Muscle layer of duodenum (tissue), 2 donors: ENCODE measurements around the gene PKIG.
A peak's percentile ranks its signal among the peaks of the same experiment; 100 is the strongest.
"Not testable (repeated sequence)": the region's sequence is repeated elsewhere in the genome, so short reads cannot be mapped to it uniquely, and the experiment has no call there.

Source experiments
- H3K27ac ChIP-seq: one replicate; pipeline ENCODE4 v1.7.0; 2013; ENCODE audit warnings: mild to moderate bottlenecking, low read length
- H3K27me3 ChIP-seq: one replicate; pipeline ENCODE4 v1.7.0; 2013; ENCODE audit warnings: low read depth, mild to moderate bottlenecking, control low read depth, low read length
- H3K36me3 ChIP-seq, 2 donors: one replicate each; pipeline ENCODE4 v1.7.0; 2013; ENCODE audit warnings: low read length in 2 of 2, control low read depth in 1 of 2, mild to moderate bottlenecking in 1 of 2; ENCODE audit not compliant: insufficient read depth in 2 of 2, control insufficient read depth in 1 of 2
- H3K4me1 ChIP-seq, 2 donors: one replicate each; pipeline ENCODE4 v1.7.0; 2013; ENCODE audit warnings: low read length in 2 of 2, mild to moderate bottlenecking in 2 of 2, control low read depth in 1 of 2, moderate library complexity in 1 of 2; ENCODE audit not compliant: insufficient read depth in 2 of 2, control insufficient read depth in 1 of 2
- H3K4me3 ChIP-seq, 2 donors: one replicate each; pipeline ENCODE4 v1.7.0; 2013; ENCODE audit warnings: low read length in 2 of 2, low read depth in 1 of 2, mild to moderate bottlenecking in 1 of 2
- H3K9me3 ChIP-seq, 2 donors: one replicate each; pipeline ENCODE4 v1.7.0; 2013; ENCODE audit warnings: low read length in 2 of 2, control low read depth in 1 of 2, mild to moderate bottlenecking in 1 of 2; ENCODE audit not compliant: control insufficient read depth in 1 of 2
- donor health status: healthy.

The PKIG gene

GRCh38 chr20:44552050-44552449 lies 30.3 kb upstream of the PKIG start:
- Histone ChIP-seq H3K36me3 (no peaks in the 10 kb centered on the region), H3K9me3 (no peaks in the 10 kb centered on the region), H3K27ac (peak overlapping the region; percentile 24), H3K27me3 (no peaks in the 10 kb centered on the region), H3K4me3 (no peak overlapping the region), H3K4me1 (peaks cover 4 to 31% of the 10 kb centered on the region in 2 donors)

- Histone ChIP-seq H3K27ac (peak overlapping the region; percentile 24), H3K27me3 (no peaks in the 10 kb centered on the region), H3K4me1 (peaks cover 4 to 31% of the 10 kb centered on the region in 2 donors)
Measured at GRCh38 chr20:44552568-44552949, 29.8 kb upstream of the PKIG start.

GRCh38 chr20:44552950-44553908 lies 29.1 kb upstream of the PKIG start:
- no peaks in the 10 kb centered on the region for H3K9me3 ChIP-seq
- peak overlapping the region in 1 of 2 donors; percentile 14 for H3K4me3 ChIP-seq
- H3K36me3 ChIP-seq, result no peaks in the 10 kb centered on the region
- H3K4me1 ChIP-seq, result peaks cover 4 to 29% of the 10 kb centered on the region in 2 donors
- H3K27ac ChIP-seq, result peak overlapping the region; percentile 76
- H3K27me3 ChIP-seq, result no peaks in the 10 kb centered on the region

More at GRCh38 chr20:44552568-44552949, 29.8 kb upstream of the PKIG start:
- no peaks in the 10 kb centered on the region for H3K36me3 ChIP-seq
- H3K9me3 ChIP-seq, result no peaks in the 10 kb centered on the region
- no peak overlapping the region for H3K4me3 ChIP-seq

GRCh38 chr20:44559302-44559701 lies 23.1 kb upstream of the PKIG start:
- Histone ChIP-seq H3K4me1 (peaks cover 0 to 12% of the 10 kb centered on the region in 2 donors), H3K27ac (no peak overlapping the region), H3K36me3 (no peaks in the 10 kb centered on the region), H3K27me3 (no peaks in the 10 kb centered on the region), H3K9me3 (no peaks in the 10 kb centered on the region), H3K4me3 (no peak overlapping the region)

- Histone ChIP-seq H3K9me3 (no peaks in the 10 kb centered on the region), H3K4me1 (peaks cover 0 to 8% of the 10 kb centered on the region in 2 donors), H3K36me3 (no peaks in the 10 kb centered on the region), H3K27me3 (no peaks in the 10 kb centered on the region), H3K27ac (no peak overlapping the region), H3K4me3 (no peak overlapping the region)
Measured at GRCh38 chr20:44560229-44560628, 22.1 kb upstream of the PKIG start.

- H3K36me3 ChIP-seq, H3K9me3 ChIP-seq, H3K4me3 ChIP-seq, H3K27me3 ChIP-seq, H3K27ac ChIP-seq, H3K4me1 ChIP-seq: not testable (repeated sequence)
Measured at GRCh38 chr20:44560818-44561217, 21.6 kb upstream of the PKIG start.

- Histone ChIP-seq H3K4me1 (peaks cover 0 to 8% of the 10 kb centered on the region in 2 donors), H3K9me3 (no peaks in the 10 kb centered on the region), H3K36me3 (no peaks in the 10 kb centered on the region), H3K27ac (no peak overlapping the region), H3K4me3 (no peak overlapping the region), H3K27me3 (no peaks in the 10 kb centered on the region)
Measured at GRCh38 chr20:44561876-44562275, 20.5 kb upstream of the PKIG start.

GRCh38 chr20:44566018-44566417 lies 16.4 kb upstream of the PKIG start:
- Histone ChIP-seq H3K27me3 (no peaks in the 10 kb centered on the region), H3K4me3 (no peak overlapping the region), H3K9me3 (no peaks in the 10 kb centered on the region), H3K4me1 (peaks cover 0 to 10% of the 10 kb centered on the region in 2 donors), H3K27ac (no peak overlapping the region), H3K36me3 (no peaks in the 10 kb centered on the region)

- H3K27ac ChIP-seq, result no peak overlapping the region
- peaks cover 0 to 10% of the 10 kb centered on the region in 2 donors for H3K4me1 ChIP-seq
- no peaks in the 10 kb centered on the region for H3K27me3 ChIP-seq
- H3K36me3 ChIP-seq, result no peaks in the 10 kb centered on the region
- H3K9me3 ChIP-seq, result no peaks in the 10 kb centered on the region
- no peak overlapping the region for H3K4me3 ChIP-seq
Measured at GRCh38 chr20:44566811-44567210, 15.6 kb upstream of the PKIG start.

- no peak overlapping the region for H3K4me3 ChIP-seq
- H3K4me1 ChIP-seq, result peaks cover 3 to 11% of the 10 kb centered on the region in 2 donors
- H3K27me3 ChIP-seq, result no peaks in the 10 kb centered on the region
Measured at GRCh38 chr20:44570367-44570766, 12.0 kb upstream of the PKIG start.

GRCh38 chr20:44571362-44571988 lies 10.9 kb upstream of the PKIG start:
- no peaks in the 10 kb centered on the region for H3K9me3 ChIP-seq
- peaks cover 0 to 6% of the 10 kb centered on the region in 2 donors for H3K36me3 ChIP-seq
- H3K27ac ChIP-seq, result peak overlapping the region; percentile 1
- H3K27me3 ChIP-seq, result no peaks in the 10 kb centered on the region
- no peak overlapping the region for H3K4me3 ChIP-seq
- peaks cover 3 to 11% of the 10 kb centered on the region in 2 donors for H3K4me1 ChIP-seq

More at GRCh38 chr20:44570367-44570766, 12.0 kb upstream of the PKIG start:
- peaks cover 0 to 6% of the 10 kb centered on the region in 2 donors for H3K36me3 ChIP-seq
- H3K27ac ChIP-seq, result no peak overlapping the region
- no peaks in the 10 kb centered on the region for H3K9me3 ChIP-seq
